Effector CD8-positive, alpha-beta T cell (primary cell): ENCODE results near the gene WDSUB1.

Source experiments
- DNase-seq: peaks from one replicate; lab custom pipeline; 2025; lab: John Stamatoyannopoulos, UW

The WDSUB1 gene

GRCh38 chr2:159225025-159226016, 61.2 kb downstream of the WDSUB1 start:
- no peak for DNase-seq

GRCh38 chr2:159224061-159224813, 62.3 kb downstream of the WDSUB1 start:
- no peak for DNase-seq

GRCh38 chr2:159219394-159219998, 67.0 kb downstream of the WDSUB1 start:
- no peak for DNase-seq

DNA sequence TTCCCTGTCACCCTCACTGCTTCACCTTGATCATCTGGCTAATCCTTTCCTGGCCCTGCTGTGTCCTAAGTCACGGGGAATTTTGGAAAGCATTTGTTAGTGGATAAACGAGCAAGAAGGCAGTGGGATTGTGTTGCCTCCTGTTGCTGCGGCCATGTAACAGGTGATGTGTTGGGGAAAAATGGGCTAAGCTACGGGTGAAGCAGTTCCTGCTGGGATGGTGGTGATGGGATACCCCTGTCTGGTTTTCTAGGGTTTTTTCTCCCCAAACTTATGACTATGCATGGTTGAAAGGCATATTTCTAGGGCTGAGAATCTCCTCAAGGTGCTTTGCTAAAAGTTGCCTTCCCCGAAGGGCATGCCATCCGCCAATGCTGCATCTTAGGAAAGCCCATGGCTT, 68.1 kb downstream of the WDSUB1 start:
- no peak for DNase-seq

- no peak for DNase-seq
Measured at GRCh38 chr2:159217676-159218075, 68.8 kb downstream of the WDSUB1 start.

GRCh38 chr2:159215116-159215515, 71.4 kb downstream of the WDSUB1 start:
- DNase-seq: no peak

DNA sequence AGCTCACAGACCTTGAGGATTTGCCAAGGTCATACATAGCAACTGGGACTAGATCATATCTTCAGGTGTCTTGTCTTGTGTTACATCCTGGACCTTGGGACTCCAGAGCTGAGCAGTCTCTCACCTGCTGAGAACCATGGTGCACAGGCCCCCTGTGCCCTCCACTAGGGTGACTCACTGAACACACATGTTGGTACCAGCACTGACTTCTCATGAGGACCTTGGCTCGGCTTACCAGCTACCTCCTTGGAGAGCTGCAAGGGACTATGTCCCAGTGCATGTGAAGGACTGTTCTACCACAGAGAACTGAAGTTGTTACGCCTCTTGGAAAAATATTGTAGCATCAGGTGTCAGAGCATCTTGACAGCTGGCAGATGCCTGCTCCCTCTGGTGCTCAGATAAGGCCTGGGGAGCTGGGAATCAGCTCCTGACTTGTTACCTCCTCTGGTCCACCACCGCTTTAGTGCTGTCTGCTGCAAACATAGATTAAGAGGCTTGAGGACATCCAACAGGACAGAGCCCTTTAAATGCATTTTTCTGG, 72.1 kb downstream of the WDSUB1 start:
- no peak for DNase-seq

- no peak for DNase-seq
Measured at GRCh38 chr2:159213296-159213695, 73.2 kb downstream of the WDSUB1 start.

DNA sequence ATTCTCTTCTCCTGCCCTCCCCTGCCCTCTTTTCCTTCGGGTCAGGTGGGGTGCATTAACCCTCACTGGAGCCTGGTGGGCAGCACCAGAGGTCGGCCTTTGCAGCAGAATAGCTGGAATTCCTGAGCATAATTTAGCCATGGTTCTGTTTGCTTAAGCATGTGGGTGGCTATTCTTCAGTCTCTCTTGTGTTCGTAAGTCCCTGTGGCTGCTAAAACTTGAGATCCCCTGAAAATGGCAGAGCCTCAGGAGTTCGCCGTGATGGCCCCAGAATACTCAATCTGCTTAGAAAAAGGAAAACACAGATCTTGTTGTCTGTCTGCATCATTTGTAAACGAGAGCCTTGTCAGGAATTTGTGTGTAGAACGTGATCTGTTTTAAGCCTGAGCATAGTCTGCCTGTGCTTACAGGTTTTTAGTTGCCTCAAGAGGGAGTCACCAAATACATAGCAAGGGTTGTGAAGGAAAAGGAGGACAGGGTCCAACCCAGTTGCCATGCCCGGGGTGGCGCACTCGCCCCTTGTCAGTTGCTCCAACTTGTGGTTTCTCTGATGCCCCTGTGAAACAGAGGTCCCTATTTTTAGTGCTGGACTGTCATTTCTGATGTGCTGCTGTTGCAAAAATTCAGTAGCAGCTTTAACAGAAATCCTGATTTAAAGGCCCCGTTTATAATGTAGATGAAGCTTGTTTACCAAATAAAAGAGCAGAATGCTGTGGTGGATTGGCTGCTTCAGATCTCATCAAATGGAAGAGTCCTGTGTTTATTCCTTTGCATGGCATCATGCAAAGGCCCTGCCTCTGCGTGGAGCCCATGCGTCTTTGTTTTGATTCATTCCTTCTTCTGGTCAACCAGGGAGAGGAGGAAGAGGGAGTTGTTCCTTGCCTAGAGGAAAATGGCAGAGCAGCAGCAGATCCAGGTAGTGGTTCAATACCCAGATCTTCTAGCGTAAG, 74.8 kb downstream of the WDSUB1 start:
- DNase-seq: no peak

DNA sequence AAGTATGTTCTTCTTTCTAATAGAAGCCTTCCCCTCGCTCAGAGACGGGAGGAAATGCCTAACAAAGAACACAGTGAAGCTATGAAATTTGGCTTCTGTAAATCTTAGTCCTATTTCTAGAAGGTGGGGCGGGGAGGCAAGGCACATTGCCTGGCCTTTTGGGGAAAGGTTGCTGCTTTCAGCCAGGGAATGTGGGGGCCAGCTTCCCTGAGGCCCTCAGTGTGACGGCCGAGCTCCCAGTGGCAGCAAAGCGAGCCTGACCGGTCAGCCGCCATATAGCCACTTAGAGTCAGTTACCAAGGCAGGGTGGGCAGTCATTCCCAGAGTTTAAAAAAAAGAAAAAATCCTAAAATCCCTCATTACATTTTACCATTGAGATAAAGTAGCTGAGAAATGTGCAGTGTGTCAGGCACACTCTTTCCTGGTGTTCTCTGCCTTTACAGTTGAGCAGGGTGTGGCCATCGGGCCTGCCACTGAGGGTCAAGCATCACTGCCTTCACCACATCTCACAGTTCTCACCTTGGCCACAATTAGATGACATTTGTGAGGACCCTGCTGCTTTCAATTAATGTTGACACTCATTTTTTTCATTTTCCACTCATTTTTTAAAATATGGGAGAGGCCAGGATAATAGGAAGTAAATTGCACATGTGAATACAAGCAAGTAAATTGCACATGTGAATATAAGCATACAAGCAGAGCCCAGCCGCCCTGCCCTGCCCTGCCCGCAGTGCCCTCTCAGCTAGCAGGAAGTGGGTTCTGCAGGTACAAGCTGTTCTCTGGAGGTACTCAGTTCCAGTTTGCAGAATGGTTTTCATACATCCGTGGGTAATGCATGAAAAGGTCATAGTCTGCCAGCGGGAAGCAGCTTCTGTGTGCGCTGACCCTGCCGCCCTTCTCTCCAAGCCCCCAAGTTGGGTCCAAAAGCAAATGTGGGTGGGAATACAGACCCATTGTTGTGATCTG, 76.9 kb downstream of the WDSUB1 start:
- no peak for DNase-seq

DNA sequence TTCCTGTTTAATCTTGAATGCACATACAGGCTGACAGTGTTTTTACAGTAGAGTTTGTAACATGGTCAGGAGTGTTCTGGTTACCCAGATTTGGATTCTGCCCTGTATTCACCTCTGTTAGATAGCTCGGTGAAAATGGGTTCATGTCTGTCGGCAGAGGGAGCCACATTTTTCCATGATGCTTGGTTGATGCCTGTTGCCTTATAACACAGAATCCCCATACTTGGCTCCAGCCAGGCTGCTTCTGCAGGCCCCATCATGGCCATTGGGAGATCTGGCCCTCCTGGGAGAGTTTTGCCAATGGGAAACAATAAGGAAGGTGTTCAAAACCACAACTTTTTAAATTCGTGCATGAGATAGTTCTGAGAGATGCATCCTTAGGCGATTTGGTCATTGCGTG, 78.1 kb downstream of the WDSUB1 start:
- no peak for DNase-seq

- no peak for DNase-seq
Measured at GRCh38 chr2:159206736-159207380, 79.6 kb downstream of the WDSUB1 start.

GRCh38 chr2:159204381-159205144, 81.9 kb downstream of the WDSUB1 start:
- DNase-seq: no peak

GRCh38 chr2:159202568-159203071, 83.9 kb downstream of the WDSUB1 start:
- DNase-seq: no peak

- DNase-seq: no peak
Measured at GRCh38 chr2:159201360-159202063, 85.0 kb downstream of the WDSUB1 start.

- DNase-seq: no peak
Measured at GRCh38 chr2:159200498-159200897, 86.0 kb downstream of the WDSUB1 start.

DNA sequence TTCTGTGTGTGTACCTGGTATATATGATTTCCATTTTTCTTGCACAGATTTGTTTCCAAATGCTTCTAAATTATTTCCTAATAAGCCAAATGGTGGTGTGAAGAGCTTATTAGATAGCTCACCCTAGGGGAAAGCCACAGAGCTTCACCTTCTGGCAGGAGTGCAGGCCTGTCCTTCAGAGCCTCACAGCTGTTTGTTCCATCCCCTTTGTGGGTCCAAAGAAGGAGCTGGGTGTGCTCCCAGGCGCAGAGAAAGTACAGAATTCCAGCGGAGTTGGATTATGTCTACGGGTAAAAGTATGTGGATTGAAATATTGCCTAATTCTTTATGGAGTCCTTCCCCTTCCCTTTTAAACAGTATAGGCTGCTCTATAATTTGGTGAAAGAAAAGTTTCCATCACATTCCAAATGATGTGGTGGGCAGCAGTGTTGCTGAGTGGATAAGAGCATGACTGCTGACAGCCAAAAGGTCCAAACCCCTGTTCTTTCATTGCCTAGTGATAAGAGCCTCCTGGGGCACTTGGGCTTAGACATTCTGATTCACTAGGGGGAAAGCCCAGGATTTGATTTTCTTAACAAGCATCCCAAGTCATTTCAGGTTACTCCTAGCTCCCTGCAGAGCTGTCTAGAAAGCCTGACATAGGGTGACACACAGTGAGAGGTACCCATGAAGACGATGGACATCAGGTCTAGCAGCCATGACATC, 86.6 kb downstream of the WDSUB1 start:
- DNase-seq: no peak
